ENCODE measurements around the gene SPSB4. TPM values are rescaled to one million over a fixed set of nuclear protein-coding genes. Genes with fewer than 3 reads are reported as not detected.

Gene SPSB4
- total and polyA plus RNA-seq, 2 donors (not counting 3 experiments of a cell fraction or from before 2014, with no cell fraction given): 0.06 to 0.22 TPM

- H3K4me2 ChIP-seq (ENCODE audit: insufficient read depth, low read length): no peak overlapping the region
- no peak for FAIRE-seq
- no peak overlapping the region for H3K27ac ChIP-seq (ENCODE audit: insufficient read depth, low read depth, low read length)
- intact Hi-C loops (cut with micrococcal nuclease) (no loop called here), dilution Hi-C loops (cut with MboI; ENCODE audit: extremely low pct_ligation_motif_present, low sequenced_read_pairs) (no loop called here)
- no TSS peak for BruUV-seq (replicated peaks)
- no peaks in the 10 kb centered on the region for H3K9me1 ChIP-seq (replicated peaks; ENCODE audit: control insufficient read depth, extremely low read depth, insufficient read depth, low read length)
- no peaks in the 10 kb centered on the region for H3K4me1 ChIP-seq (ENCODE audit: control insufficient read depth, extremely low read depth, insufficient read depth, low read length)
- TF ChIP-seq EZH2 (IDR thresholded peaks at IDR 0.05; ENCODE audit: borderline replicate concordance, low read depth, low read length, severe bottlenecking) (no peak), CTCF (IDR thresholded peaks at IDR 0.05; ENCODE audit: extremely low read depth in 1 of 2, insufficient read depth in 1 of 2, low read depth in 1 of 2, low read length in 2 of 2) (no peak), FOS (IDR thresholded peaks at IDR 0.05; ENCODE audit: borderline replicate concordance, insufficient read depth, low read length) (no peak), MYC (IDR thresholded peaks at IDR 0.05; ENCODE audit: low read depth, low read length) (no peak), POLR2A (IDR thresholded peaks at IDR 0.05; ENCODE audit: low read depth, low read length) (no peak), POLR2AphosphoS5 (IDR thresholded peaks at IDR 0.05; ENCODE audit: insufficient read depth, low read depth, low read length) (no peak), GATA2 (IDR thresholded peaks at IDR 0.05; ENCODE audit: insufficient read depth, insufficient read length, low read depth, low read length) (no peak), JUN (IDR thresholded peaks at IDR 0.05; ENCODE audit: borderline replicate concordance, insufficient read depth, insufficient read length, low read depth) (no peak), MAX (IDR thresholded peaks at IDR 0.05; ENCODE audit: insufficient read depth, insufficient read length) (no peak)
- POLR2A ChIA-PET: no interaction called here
- no peak overlapping the region for H2AFZ ChIP-seq (ENCODE audit: low read depth, low read length)
- H3K9me3 ChIP-seq (replicated peaks; ENCODE audit: control insufficient read depth, insufficient read depth, low read length): no peaks in the 10 kb centered on the region
- H3K36me3 ChIP-seq (ENCODE audit: control insufficient read depth in 2 of 2, extremely low read depth in 1 of 2, insufficient read depth in 2 of 2, low read length in 2 of 2): no peaks in the 10 kb centered on the region
- no peak overlapping the region for H3K4me3 ChIP-seq (replicated peaks in 1 of 3; ENCODE audit: insufficient read depth in 1 of 3, low read depth in 1 of 3, low read length in 3 of 3)
- no peaks in the 10 kb centered on the region for H4K20me1 ChIP-seq (replicated peaks; ENCODE audit: control insufficient read depth, extremely low read depth, insufficient read depth, low read length)
- H3K9ac ChIP-seq (replicated peaks; ENCODE audit: extremely low read depth, insufficient read depth, low read length): no peak overlapping the region
- no peak for DNase-seq (ENCODE audit: low read depth, low spot score)
- CTCF ChIA-PET: no interaction called here
- no peaks in the 10 kb centered on the region for H3K79me2 ChIP-seq (ENCODE audit: control insufficient read depth, insufficient read depth, low read length)
- H3K27me3 ChIP-seq (ENCODE audit: control insufficient read depth in 2 of 2, insufficient read depth in 2 of 2, low read length in 2 of 2): no peaks in the 10 kb centered on the region
Observed at GRCh38 chr3:141184430-141184829, 133.3 kb downstream of the SPSB4 start.
